Stimulated activated CD8-positive, alpha-beta memory T cell treated with anti-CD3 and anti-CD28 coated beads, Interleukin-2, amount 100 ng/mL, for 1 hour (primary cell): ENCODE data around the gene GLRA1.
"Not testable (repeated sequence)": the region's sequence is repeated elsewhere in the genome, so short reads cannot be mapped to it uniquely, and the experiment has no call there.

Experiments used
- DNase-seq, 2 donors: peaks; one replicate each; pipeline ENCODE4 v3.0.0-alpha.2; 2020; ENCODE audit warnings: low read depth in 2 of 2

Gene GLRA1

GRCh38 chr5:151917904-151918303, 6.7 kb downstream of the GLRA1 start:
- no peak for DNase-seq

- no peak for DNase-seq
These were observed 11.2 kb downstream of the GLRA1 start for GRCh38 chr5:151913425-151913824.

DNA sequence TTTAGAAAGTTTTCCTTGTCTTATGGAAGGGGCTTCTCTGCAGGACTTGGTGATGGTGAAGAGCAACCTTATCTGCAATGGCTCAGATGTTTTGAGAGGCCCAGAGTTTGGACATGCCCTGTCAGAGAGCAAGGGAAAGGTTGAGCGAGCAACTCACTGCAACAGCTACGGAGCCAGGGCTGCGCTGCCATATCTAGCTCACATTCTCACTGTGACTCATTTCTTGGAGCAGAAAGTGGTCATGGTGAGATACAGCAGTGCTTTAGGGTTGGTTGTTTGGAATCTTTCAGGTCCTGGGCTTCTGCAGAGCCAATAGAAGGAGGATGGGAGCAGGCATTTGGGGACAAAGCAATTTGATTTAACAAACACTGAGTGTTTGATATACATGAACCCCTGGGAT, 12.3 kb downstream of the GLRA1 start:
- no peak for DNase-seq

GRCh38 chr5:151911011-151911410, 13.6 kb downstream of the GLRA1 start:
- DNase-seq = no peak

- DNase-seq = no peak
These were observed 15.0 kb downstream of the GLRA1 start for GRCh38 chr5:151909628-151910027.

DNA sequence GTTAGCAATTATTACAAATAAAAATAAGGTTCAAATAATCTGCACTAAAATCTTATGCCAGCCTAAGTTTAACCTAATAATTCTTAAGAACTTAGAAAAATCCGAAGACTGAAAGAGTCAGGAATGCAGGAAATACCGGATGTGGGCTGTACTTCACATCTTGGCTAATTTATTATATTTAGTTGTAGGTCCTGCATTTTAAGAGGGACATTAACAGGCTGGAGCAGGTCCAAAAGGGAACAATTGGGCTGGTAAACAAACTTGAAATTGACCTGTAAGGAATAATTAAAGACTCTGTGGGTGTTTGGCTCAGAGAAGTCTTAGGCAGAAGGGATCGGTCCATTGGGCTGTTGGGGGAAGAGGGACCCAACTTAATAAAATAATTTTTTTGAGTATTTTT, 18.4 kb downstream of the GLRA1 start:
- no peak for DNase-seq

- no peak for DNase-seq
These were observed 19.1 kb downstream of the GLRA1 start for GRCh38 chr5:151905557-151905961.

DNA sequence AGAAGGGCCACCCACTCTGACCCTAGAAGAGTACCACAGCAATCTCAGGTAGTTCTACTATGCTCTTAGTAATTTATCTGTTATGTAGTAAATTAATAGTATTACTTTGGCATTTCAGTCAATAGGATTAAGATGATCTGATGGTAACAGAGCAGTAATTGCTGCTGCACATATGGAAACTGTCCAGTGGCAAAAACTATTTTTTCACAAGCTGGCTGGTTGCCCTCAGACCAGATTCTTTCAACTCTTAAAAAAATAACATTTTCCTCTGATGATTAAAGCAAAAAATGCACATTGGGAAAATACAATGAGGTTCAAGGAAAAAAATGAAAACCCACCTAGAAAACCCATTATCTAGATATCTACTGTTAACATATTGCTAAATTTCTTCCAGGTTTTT, 19.7 kb downstream of the GLRA1 start:
- DNase-seq = no peak

DNA sequence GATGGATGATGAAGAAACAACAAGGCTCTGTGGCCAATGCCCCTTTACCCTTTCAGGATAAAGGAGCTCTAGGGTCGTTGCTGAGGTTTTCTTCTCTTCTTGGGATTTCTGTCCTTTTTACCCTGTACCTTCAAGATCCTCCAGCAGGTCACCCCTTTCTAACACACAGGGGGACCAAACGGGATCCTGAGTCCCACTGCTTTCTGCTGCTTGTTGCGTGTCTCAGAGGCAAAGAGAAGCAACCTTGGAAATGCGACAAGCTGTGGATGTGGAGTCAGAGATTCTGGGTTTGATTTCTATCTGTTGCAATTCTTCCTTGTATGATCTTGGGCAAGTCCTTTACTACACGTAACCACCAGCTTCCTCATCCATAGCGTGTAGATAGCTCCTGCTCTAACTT, 20.5 kb downstream of the GLRA1 start:
- no peak for DNase-seq

DNA sequence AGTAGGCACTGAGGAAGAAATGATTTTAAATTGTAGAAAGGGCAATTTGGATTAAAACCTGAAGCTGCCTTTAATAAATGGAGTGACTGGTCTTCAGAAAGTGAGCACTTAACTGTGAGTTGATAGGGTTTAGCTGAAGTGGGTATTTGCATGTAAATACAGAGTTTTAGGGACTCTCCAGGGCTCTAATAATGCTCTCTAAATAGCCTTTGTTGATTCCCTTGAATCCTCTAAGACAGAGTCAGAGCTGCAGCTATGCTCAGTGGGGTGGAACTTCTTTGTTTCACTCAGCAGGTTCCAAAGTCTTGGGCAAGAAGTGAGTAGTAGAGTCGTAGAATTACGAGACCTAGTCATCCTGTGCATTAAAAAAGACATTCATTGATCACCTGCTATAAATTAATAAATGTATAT, 21.4 kb downstream of the GLRA1 start:
- no peak for DNase-seq

DNA sequence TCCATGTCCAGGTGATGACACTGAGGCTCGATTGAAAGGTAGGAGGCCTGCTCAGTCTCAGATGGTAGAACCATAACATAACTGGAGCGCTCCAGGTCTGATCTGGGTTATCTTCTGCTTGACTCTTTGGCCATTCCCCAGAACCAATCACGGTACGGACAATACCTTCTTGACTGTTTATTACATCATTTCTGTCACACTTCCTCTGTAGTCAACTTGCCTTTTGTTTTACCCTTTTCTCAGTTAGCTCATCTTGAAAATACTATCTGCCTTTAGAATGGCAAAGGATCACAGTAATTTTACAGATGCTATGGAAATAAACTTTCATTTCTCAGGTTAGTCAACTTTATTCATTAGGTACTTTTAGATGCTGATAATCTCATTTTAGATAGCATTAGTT, 22.4 kb downstream of the GLRA1 start:
- no peak for DNase-seq

GRCh38 chr5:151901611-151902010, 23.0 kb downstream of the GLRA1 start:
- DNase-seq = no peak

GRCh38 chr5:151900891-151901290, 23.8 kb downstream of the GLRA1 start:
- no peak for DNase-seq

DNA sequence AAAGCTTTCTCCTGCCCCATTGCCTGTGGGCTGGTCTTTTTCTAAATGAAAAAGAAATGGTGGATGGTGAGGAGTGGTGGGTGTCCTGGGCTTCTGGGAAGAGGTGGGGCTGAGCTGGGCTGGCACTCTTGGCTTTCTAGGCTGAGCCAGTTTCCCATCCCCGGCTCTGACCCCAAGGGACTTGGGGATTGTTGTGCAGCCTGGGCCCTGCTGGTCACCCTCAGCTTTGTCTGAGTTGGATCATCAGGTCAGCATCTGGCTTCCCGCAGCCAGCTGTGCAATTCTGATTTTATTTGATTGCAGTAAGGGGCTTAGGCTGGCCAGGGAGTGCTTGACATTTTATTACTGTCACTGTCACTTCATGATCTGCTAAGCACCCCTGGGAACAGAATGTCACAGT, 25.3 kb downstream of the GLRA1 start:
- no peak for DNase-seq

GRCh38 chr5:151897896-151898295, 26.8 kb downstream of the GLRA1 start:
- DNase-seq = no peak

GRCh38 chr5:151897020-151897552, 27.6 kb downstream of the GLRA1 start:
- DNase-seq = no peak

DNA sequence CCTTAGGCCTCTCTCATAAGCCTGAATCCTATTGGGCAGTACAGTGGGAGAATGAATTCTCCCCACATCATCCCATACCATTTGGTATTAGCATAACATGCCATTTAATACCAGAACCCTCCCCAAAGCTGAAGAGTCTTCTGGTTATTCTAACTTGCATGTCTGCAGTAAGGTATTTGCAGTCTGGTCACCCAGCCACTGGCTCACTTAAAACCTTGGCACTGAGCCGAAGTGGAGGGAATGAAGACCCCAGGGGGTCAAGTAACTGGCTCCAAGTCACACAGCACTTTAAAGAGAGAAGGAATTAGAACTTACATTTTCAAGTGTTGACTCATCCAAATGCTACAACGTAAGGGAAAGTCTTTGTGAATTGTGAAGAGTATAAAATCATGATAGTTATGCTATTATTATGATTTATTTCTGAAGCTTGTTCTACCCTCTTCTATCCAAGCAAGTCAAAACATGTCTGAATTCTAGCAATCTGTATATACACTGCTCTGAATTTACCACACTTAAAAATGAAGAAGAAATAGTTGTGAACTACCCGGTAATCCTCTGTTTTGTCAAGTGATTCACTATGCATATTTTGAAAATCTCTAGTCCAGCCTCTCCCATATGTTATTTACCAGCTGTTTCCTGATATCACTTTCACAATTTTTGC, 28.5 kb downstream of the GLRA1 start:
- no peak for DNase-seq

DNA sequence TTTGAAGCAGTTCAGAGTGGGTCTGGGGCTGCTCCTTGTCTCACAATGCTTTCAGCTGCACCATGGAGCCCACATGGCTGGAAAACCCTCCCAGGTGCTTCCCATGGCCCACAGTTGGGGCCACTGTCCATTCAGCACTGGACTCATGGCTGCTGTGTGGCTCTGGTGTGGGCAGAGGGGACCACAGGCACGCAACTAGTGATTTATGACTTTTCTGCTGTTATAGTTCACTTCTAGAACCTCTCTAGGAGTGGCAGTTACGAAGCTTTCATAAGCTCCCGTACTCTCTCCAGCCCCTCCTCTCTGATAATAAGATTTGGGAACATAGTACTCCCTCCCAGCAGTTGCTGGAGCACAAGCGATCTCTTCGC, 29.0 kb downstream of the GLRA1 start:
- no peak for DNase-seq

GRCh38 chr5:151893485-151893884, 31.2 kb downstream of the GLRA1 start:
- not testable (repeated sequence) for DNase-seq

- DNase-seq = no peak
These were observed 32.3 kb downstream of the GLRA1 start for GRCh38 chr5:151892393-151892792.

GRCh38 chr5:151890299-151890698, 34.4 kb downstream of the GLRA1 start:
- DNase-seq = no peak

GRCh38 chr5:151889614-151890013, 35.0 kb downstream of the GLRA1 start:
- no peak for DNase-seq

GRCh38 chr5:151886546-151887275, 37.9 kb downstream of the GLRA1 start:
- no peak for DNase-seq
